CD14-positive monocyte (primary cell): ENCODE measurements around the gene KCTD7. TPM values are rescaled to one million over a fixed set of nuclear protein-coding genes. Genes with fewer than 3 reads are reported as not detected.

Source experiments
- DNase-seq, 3 donors: peaks; one replicate each; pipeline ENCODE4 v3.0.0-alpha.2; 2011 to 2022
- H2AFZ ChIP-seq: 2 replicates; pipeline ENCODE4 v1.6.0; 2012; ENCODE audit warnings: mild to moderate bottlenecking, low read depth, low read length, inconsistent platforms; ENCODE audit not compliant: insufficient read depth, poor library complexity, severe bottlenecking
- H3K27ac ChIP-seq, 2 donors: 1 replicate in 1 of 2; 2 replicates in 1 of 2; pipeline ENCODE4 v1.5.1; 2012 to 2013; ENCODE audit warnings: low read length in 2 of 2, control low read depth in 1 of 2, inconsistent platforms in 1 of 2, low read depth in 1 of 2, mild to moderate bottlenecking in 1 of 2
- H3K27me3 ChIP-seq, 2 donors: one replicate each; pipeline versions ENCODE4 v1.6.0 to v1.6.1; 2011 to 2013; ENCODE audit warnings: low read length in 2 of 2; ENCODE audit not compliant: control insufficient read depth in 2 of 2, insufficient read depth in 2 of 2
- H3K36me3 ChIP-seq, 2 donors: replicated peaks in 1 of 2; 1 replicate in 1 of 2; 2 replicates in 1 of 2; pipeline versions ENCODE4 v1.5.1 to v1.6.1; 2012 to 2013; ENCODE audit warnings: low read length in 2 of 2, control low read depth in 1 of 2, inconsistent platforms in 1 of 2, mild to moderate bottlenecking in 1 of 2; ENCODE audit not compliant: insufficient read depth in 2 of 2, control insufficient read depth in 1 of 2
- H3K4me1 ChIP-seq, 2 donors: 1 replicate in 1 of 2; 2 replicates in 1 of 2; pipeline versions ENCODE4 v1.5.1 to v1.6.1; 2012 to 2013; ENCODE audit warnings: low read length in 2 of 2, control low read depth in 1 of 2, inconsistent platforms in 1 of 2, mild to moderate bottlenecking in 1 of 2, moderate library complexity in 1 of 2; ENCODE audit not compliant: insufficient read depth in 2 of 2, control insufficient read depth in 1 of 2
- H3K4me2 ChIP-seq: replicated peaks from 2 replicates; pipeline ENCODE3; 2012; ENCODE audit warnings: low read length, moderate library complexity, mild to moderate bottlenecking; ENCODE audit not compliant: poor library complexity, severe bottlenecking; ENCODE audit errors: extremely low read depth
- H3K4me3 ChIP-seq, 3 experiments: fragments of 200-600 bp in 1 of 3; sonication (generic) in 1 of 3; replicated peaks in 1 of 3; 1 replicate in 2 of 3; 2 replicates in 1 of 3; pipeline ENCODE4 v1.5.1; 2011 to 2013; ENCODE audit warnings: low read length in 3 of 3, mild to moderate bottlenecking in 3 of 3, control low read depth in 2 of 3, low read depth in 2 of 3, inconsistent platforms in 1 of 3, moderate library complexity in 1 of 3
- H3K79me2 ChIP-seq: 2 replicates; pipeline ENCODE4 v1.6.0; 2012; ENCODE audit warnings: mild to moderate bottlenecking, control low read depth, inconsistent platforms, low read length, moderate library complexity; ENCODE audit not compliant: insufficient read depth
- H3K9ac ChIP-seq: 2 replicates; pipeline ENCODE4 v1.6.0; 2017; ENCODE audit warnings: low read length, mild to moderate bottlenecking; ENCODE audit not compliant: insufficient read depth, poor library complexity, severe bottlenecking
- H3K9me3 ChIP-seq, 2 donors: replicated peaks in 1 of 2; 1 replicate in 1 of 2; 2 replicates in 1 of 2; pipeline versions ENCODE4 v1.5.1 to v1.6.1; 2012 to 2013; ENCODE audit warnings: low read length in 2 of 2, control low read depth in 1 of 2; ENCODE audit not compliant: control insufficient read depth in 1 of 2, insufficient read depth in 1 of 2
- H4K20me1 ChIP-seq: 2 replicates; pipeline ENCODE4 v1.6.0; 2012; ENCODE audit warnings: mild to moderate bottlenecking, low read length, control low read depth, moderate library complexity; ENCODE audit not compliant: insufficient read depth
- H3K27ac Mint-ChIP-seq, 7 donors: one replicate each; pipeline ENCODE4 v1.8.0; 2020; ENCODE audit warnings: mild to moderate bottlenecking in 7 of 7, mixed read lengths in 7 of 7, moderate library complexity in 6 of 7, inconsistent platforms in 2 of 7
- H3K27me3 Mint-ChIP-seq, 3 donors: one replicate each; pipeline ENCODE4 v1.8.0; 2021 to 2022; ENCODE audit warnings: low read depth in 3 of 3, mild to moderate bottlenecking in 3 of 3, mixed read lengths in 3 of 3, moderate library complexity in 3 of 3, inconsistent platforms in 1 of 3
- H3K36me3 Mint-ChIP-seq, 2 donors: one replicate each; pipeline ENCODE4 v1.8.0; 2020; ENCODE audit warnings: mixed read lengths in 2 of 2, inconsistent platforms in 1 of 2, mild to moderate bottlenecking in 1 of 2
- H3K4me1 Mint-ChIP-seq: one replicate; pipeline ENCODE4 v1.8.0; 2020; ENCODE audit warnings: mild to moderate bottlenecking, mixed read lengths
- H3K4me3 Mint-ChIP-seq, 2 donors: one replicate each; pipeline ENCODE4 v1.8.0; 2020; ENCODE audit warnings: mild to moderate bottlenecking in 2 of 2, mixed read lengths in 2 of 2, moderate library complexity in 1 of 2
- H3K9me3 Mint-ChIP-seq, 7 donors: one replicate each; pipeline ENCODE4 v1.8.0; 2020 to 2022; ENCODE audit warnings: mixed read lengths in 7 of 7, mild to moderate bottlenecking in 6 of 7, moderate library complexity in 6 of 7, inconsistent platforms in 2 of 7
- WGBS: methylation state at CpG from one replicate; pipeline ENCODE4 v1.1.5; 2013; ENCODE audit warnings: missing lambda C conversion rate; ENCODE audit not compliant: insufficient coverage; 5-methylcytosine and 5-hydroxymethylcytosine counted together
- intact Hi-C, 2 donors: fragments of 100-400 bp; cut with micrococcal nuclease; formaldehyde crosslinking; loops; one replicate each; pipeline versions ENCODE4 v1.15.0 to v1.15.1; 2023
- polyA plus RNA-seq, 3 donors: library from polyadenylated mRNA; depleted of rRNA in 1 of 3; unstranded in 2 of 3; stranded (reverse) in 1 of 3; fragments of 300-500 nt in 2 of 3; fragments of >200 nt in 1 of 3; fragmentation: Illumina TruSeq in 2 of 3; gene quantifications; 1 replicate in 2 of 3; 2 replicates in 1 of 3; pipeline ENCODE4 v1.2.3, GENCODE V29; 2012 to 2021
- TF ChIP-seq, protein P1 (sequence below): fragments of 200-600 bp; IDR thresholded peaks from one replicate; pipeline ENCODE4 v1.8.0; 2022; ENCODE audit warnings: antibody characterized with exemption, mild to moderate bottlenecking

Gene KCTD7
- polyA plus RNA-seq, 3 donors = 1.8 to 9.2 (median 2.7) TPM

DNA sequence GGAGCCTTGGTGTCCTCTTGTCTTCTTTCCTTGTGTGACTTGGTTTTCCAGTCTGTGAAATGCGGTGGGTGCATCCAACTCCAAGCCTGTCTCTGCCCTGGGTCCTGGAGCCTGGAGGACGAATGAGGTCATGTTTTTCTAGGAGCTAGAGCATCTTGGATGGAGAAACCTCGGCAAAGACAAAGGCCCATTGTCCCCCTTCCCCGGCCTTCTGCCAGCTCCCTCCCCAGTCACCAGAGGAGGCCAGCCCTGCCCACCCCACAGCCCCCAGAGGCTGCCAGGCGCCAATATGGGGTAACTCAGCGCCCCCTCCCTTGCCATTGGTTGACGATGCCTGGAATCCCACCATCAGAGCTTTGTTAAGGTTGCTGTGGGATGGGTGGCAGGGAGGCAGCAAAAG lies 40.4 kb downstream of the KCTD7 start:
- intact Hi-C loops = no loop called here
- H3K27me3 ChIP-seq = no peaks in the 10 kb centered on the region
- peaks cover 2% of the 10 kb centered on the region for H3K4me1 Mint-ChIP-seq
- peaks cover 0 to 3% (median 0%) of the 10 kb centered on the region in 7 donors for H3K9me3 Mint-ChIP-seq
- H3K4me3 Mint-ChIP-seq = no peak overlapping the region
- WGBS = 90% methylated on average over 2 of the region's 7 CpGs
- no peak overlapping the region for H3K9ac ChIP-seq
- H2AFZ ChIP-seq = no peak overlapping the region
- H3K4me1 ChIP-seq = no peaks in the 10 kb centered on the region
- no peak overlapping the region for H3K4me2 ChIP-seq
- no peak overlapping the region for H3K4me3 ChIP-seq
- TF ChIP-seq, protein P1, sequence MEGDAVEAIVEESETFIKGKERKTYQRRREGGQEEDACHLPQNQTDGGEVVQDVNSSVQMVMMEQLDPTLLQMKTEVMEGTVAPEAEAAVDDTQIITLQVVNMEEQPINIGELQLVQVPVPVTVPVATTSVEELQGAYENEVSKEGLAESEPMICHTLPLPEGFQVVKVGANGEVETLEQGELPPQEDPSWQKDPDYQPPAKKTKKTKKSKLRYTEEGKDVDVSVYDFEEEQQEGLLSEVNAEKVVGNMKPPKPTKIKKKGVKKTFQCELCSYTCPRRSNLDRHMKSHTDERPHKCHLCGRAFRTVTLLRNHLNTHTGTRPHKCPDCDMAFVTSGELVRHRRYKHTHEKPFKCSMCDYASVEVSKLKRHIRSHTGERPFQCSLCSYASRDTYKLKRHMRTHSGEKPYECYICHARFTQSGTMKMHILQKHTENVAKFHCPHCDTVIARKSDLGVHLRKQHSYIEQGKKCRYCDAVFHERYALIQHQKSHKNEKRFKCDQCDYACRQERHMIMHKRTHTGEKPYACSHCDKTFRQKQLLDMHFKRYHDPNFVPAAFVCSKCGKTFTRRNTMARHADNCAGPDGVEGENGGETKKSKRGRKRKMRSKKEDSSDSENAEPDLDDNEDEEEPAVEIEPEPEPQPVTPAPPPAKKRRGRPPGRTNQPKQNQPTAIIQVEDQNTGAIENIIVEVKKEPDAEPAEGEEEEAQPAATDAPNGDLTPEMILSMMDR = no peak
- no peak for DNase-seq
- H3K36me3 Mint-ChIP-seq = peaks cover 17 to 21% of the 10 kb centered on the region in 2 donors
- peaks cover 0 to 2% (median 0%) of the 10 kb centered on the region in 3 donors for H3K27me3 Mint-ChIP-seq
- peaks cover 0 to 2% of the 10 kb centered on the region in 2 donors for H3K36me3 ChIP-seq
- no peaks in the 10 kb centered on the region for H3K79me2 ChIP-seq
- H4K20me1 ChIP-seq = no peaks in the 10 kb centered on the region
- H3K27ac ChIP-seq = no peak overlapping the region
- H3K27ac Mint-ChIP-seq = peak overlapping the region in 4 of 7 donors; percentile 7 to 85 (median 42)
- no peaks in the 10 kb centered on the region for H3K9me3 ChIP-seq

GRCh38 chr7:66669496-66669895 lies 40.8 kb downstream of the KCTD7 start:
- Mint-ChIP-seq H3K9me3 (peaks cover 0 to 3% (median 0%) of the 10 kb centered on the region in 7 donors), H3K27me3 (peaks cover 0 to 2% (median 0%) of the 10 kb centered on the region in 3 donors), H3K27ac (peak overlapping the region in 2 of 7 donors; percentile 28 to 48), H3K4me3 (no peak overlapping the region), H3K36me3 (peaks cover 17 to 21% of the 10 kb centered on the region in 2 donors), H3K4me1 (peaks cover 2% of the 10 kb centered on the region)
- TF ChIP-seq, protein P1 = no peak
- Histone ChIP-seq H3K4me1 (no peaks in the 10 kb centered on the region), H2AFZ (no peak overlapping the region), H3K27ac (no peak overlapping the region), H3K9ac (no peak overlapping the region), H3K27me3 (no peaks in the 10 kb centered on the region), H3K4me2 (no peak overlapping the region), H3K79me2 (no peaks in the 10 kb centered on the region), H3K9me3 (no peaks in the 10 kb centered on the region), H4K20me1 (no peaks in the 10 kb centered on the region), H3K36me3 (peaks cover 0 to 2% of the 10 kb centered on the region in 2 donors), H3K4me3 (no peak overlapping the region)
- intact Hi-C loops = no loop called here
- no peak for DNase-seq
- 98% methylated on average over 5 of the region's 5 CpGs for WGBS
